Ovary (tissue), 3 donors: ENCODE measurements around the gene SRCIN1.

Source experiments
- CTCF ChIP-seq, 3 donors: fragments of 450-650 bp in 2 of 3; fragments of 200-600 bp in 1 of 3; IDR thresholded peaks; one replicate each; pipeline versions ENCODE4 v1.5.1 to v1.8.0; 2016 to 2022; ENCODE audit warnings: antibody characterized with exemption in 3 of 3, mild to moderate bottlenecking in 1 of 3
- EP300 ChIP-seq: sonication (generic); formaldehyde crosslinking; IDR thresholded peaks from one replicate; pipeline ENCODE4 v1.6.1; 2017; ENCODE audit warnings: antibody characterized with exemption
- POLR2A ChIP-seq: fragments of 450-650 bp; IDR thresholded peaks from one replicate; pipeline ENCODE4 v1.6.1; 2017; ENCODE audit warnings: antibody characterized with exemption, mild to moderate bottlenecking, moderate library complexity
- donor health status: DM: no; HTN: no; CAD: no.

- TF ChIP-seq CTCF (IDR thresholded peaks at IDR 0.05) (no peak), POLR2A (no peak), EP300 (no peak)
Observed at GRCh38 chr17:38533866-38534497, 71.8 kb downstream of the SRCIN1 start.
